HL-60 (cell line): ENCODE data around the gene FBXO9.

ENCODE experiments used
- DNase-seq, 2 experiments: peaks; one replicate each; pipeline ENCODE4 v3.0.0-alpha.2; 2010 to 2020; ENCODE audit warnings: low read depth in 1 of 2, low spot score in 1 of 2
- H3K27ac ChIP-seq: fragments of 250-450 bp; sonication (Bioruptor Pico); replicated peaks from 2 replicates; pipeline ENCODE4 v1.5.1; 2020; ENCODE audit warnings: mild to moderate bottlenecking, moderate library complexity
- H3K27me3 ChIP-seq: fragments of 250-450 bp; sonication (Bioruptor Pico); 2 replicates; pipeline ENCODE4 v1.5.1; 2021; ENCODE audit warnings: mild to moderate bottlenecking, moderate library complexity; ENCODE audit not compliant: insufficient read depth, poor library complexity, severe bottlenecking
- H3K4me3 ChIP-seq: replicated peaks from 2 replicates; pipeline ENCODE4 v1.5.1; 2011; ENCODE audit warnings: mild to moderate bottlenecking, control low read depth, low read length; ENCODE audit not compliant: insufficient read depth
- CTCF ChIP-seq: IDR thresholded peaks from one replicate; pipeline ENCODE4 v1.5.1; 2011; ENCODE audit warnings: low read length, control low read depth, inconsistent platforms; ENCODE audit not compliant: insufficient read depth
- GABPA ChIP-seq: IDR thresholded peaks from 2 replicates; pipeline ENCODE4 v1.6.1; 2012; ENCODE audit warnings: low read depth
- POLR2AphosphoS5 ChIP-seq: IDR thresholded peaks from 2 replicates; pipeline ENCODE4 v1.6.1; 2012; ENCODE audit warnings: low read depth
- SPI1 ChIP-seq: IDR thresholded peaks from 2 replicates; pipeline ENCODE4 v1.6.1; 2012; ENCODE audit warnings: low read depth, mild to moderate bottlenecking, borderline replicate concordance
- TF ChIP-seq, protein P1 (sequence below): IDR thresholded peaks from 2 replicates; pipeline ENCODE4 v1.6.1; 2012; ENCODE audit warnings: low read depth; ENCODE audit not compliant: insufficient replicate concordance

FBXO9 gene

GRCh38 chr6:53069427-53069826 is 4.2 kb downstream of the FBXO9 start:
- Histone ChIP-seq H3K27me3 (no peaks in the 10 kb centered on the region), H3K27ac (no peak overlapping the region)

DNA sequence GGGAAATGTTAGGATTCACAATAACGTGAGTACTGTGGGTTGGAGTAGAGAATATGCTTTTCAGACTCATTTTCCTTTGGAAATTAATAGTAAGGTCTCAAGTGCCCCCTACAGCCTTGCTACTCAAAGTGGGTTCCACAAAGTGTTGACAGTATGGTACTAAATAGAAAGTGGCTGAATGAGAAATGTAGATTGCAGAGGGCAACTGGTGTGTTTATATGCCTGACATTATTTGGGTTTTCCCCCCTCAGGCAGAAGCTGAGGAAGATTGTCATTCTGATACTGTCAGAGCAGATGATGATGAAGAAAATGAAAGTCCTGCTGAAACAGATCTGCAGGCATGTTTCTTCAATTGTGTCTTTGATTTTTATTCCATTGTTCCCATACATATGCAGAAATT is 5.6 kb downstream of the FBXO9 start:
- DNase-seq, result no peak
- no peak overlapping the region for H3K27ac ChIP-seq
- H3K4me3 ChIP-seq, result no peak overlapping the region
- TF ChIP-seq, protein P1, sequence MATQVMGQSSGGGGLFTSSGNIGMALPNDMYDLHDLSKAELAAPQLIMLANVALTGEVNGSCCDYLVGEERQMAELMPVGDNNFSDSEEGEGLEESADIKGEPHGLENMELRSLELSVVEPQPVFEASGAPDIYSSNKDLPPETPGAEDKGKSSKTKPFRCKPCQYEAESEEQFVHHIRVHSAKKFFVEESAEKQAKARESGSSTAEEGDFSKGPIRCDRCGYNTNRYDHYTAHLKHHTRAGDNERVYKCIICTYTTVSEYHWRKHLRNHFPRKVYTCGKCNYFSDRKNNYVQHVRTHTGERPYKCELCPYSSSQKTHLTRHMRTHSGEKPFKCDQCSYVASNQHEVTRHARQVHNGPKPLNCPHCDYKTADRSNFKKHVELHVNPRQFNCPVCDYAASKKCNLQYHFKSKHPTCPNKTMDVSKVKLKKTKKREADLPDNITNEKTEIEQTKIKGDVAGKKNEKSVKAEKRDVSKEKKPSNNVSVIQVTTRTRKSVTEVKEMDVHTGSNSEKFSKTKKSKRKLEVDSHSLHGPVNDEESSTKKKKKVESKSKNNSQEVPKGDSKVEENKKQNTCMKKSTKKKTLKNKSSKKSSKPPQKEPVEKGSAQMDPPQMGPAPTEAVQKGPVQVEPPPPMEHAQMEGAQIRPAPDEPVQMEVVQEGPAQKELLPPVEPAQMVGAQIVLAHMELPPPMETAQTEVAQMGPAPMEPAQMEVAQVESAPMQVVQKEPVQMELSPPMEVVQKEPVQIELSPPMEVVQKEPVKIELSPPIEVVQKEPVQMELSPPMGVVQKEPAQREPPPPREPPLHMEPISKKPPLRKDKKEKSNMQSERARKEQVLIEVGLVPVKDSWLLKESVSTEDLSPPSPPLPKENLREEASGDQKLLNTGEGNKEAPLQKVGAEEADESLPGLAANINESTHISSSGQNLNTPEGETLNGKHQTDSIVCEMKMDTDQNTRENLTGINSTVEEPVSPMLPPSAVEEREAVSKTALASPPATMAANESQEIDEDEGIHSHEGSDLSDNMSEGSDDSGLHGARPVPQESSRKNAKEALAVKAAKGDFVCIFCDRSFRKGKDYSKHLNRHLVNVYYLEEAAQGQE, result no peak
- TF ChIP-seq CTCF, result no peak
- no peak for TF ChIP-seq SPI1
- no peak for TF ChIP-seq POLR2AphosphoS5
- no peak for TF ChIP-seq GABPA
- no peaks in the 10 kb centered on the region for H3K27me3 ChIP-seq

More at GRCh38 chr6:53069427-53069826, 4.2 kb downstream of the FBXO9 start:
- DNase-seq, result no peak
- TF ChIP-seq SPI1 (no peak), GABPA (no peak)
- no peak overlapping the region for H3K4me3 ChIP-seq

GRCh38 chr6:53074347-53074746 is 9.1 kb downstream of the FBXO9 start:
- Histone ChIP-seq H3K27me3 (no peaks in the 10 kb centered on the region), H3K4me3 (no peak overlapping the region), H3K27ac (no peak overlapping the region)
- TF ChIP-seq GABPA (no peak), POLR2AphosphoS5 (no peak), CTCF (no peak), SPI1 (no peak)
- TF ChIP-seq, protein P1, result no peak
- no peak for DNase-seq

GRCh38 chr6:53080813-53081212 is 15.6 kb downstream of the FBXO9 start:
- no peak for DNase-seq
- no peaks in the 10 kb centered on the region for H3K27me3 ChIP-seq
- no peak overlapping the region for H3K27ac ChIP-seq
- no peak overlapping the region for H3K4me3 ChIP-seq
- TF ChIP-seq SPI1 (no peak), CTCF (no peak)
